Keratinocyte (primary cell): ENCODE measurements around the gene UPP2. TPM values are rescaled to one million over a fixed set of nuclear protein-coding genes. Genes with fewer than 3 reads are reported as not detected.

Experiments used
- DNase-seq: peaks from one replicate; pipeline ENCODE4 v3.0.0-alpha.2; 2011; ENCODE audit warnings: low read depth, missing footprints, low spot score
- FAIRE-seq: peaks from 2 replicates; lab custom pipeline; 2011; peaks lifted over from hg19 to GRCh38; lab: Jason Lieb, UNC
- H2AFZ ChIP-seq: 2 replicates; pipeline ENCODE4 v1.6.0; 2012; ENCODE audit warnings: low read length, control low read depth, inconsistent platforms; ENCODE audit not compliant: control insufficient read depth
- H3K27ac ChIP-seq: 2 replicates; pipeline ENCODE4 v1.5.1; 2011; ENCODE audit warnings: low read length; ENCODE audit not compliant: control insufficient read depth, insufficient read depth
- H3K27me3 ChIP-seq: 3 replicates; pipeline ENCODE4 v1.6.0; 2011; ENCODE audit warnings: low read length; ENCODE audit not compliant: control insufficient read depth, insufficient read depth; ENCODE audit errors: extremely low read depth
- H3K36me3 ChIP-seq, 2 experiments: 2 replicates in 1 of 2; 3 replicates in 1 of 2; pipeline ENCODE4 v1.5.1; 2011; ENCODE audit warnings: low read length in 2 of 2, mild to moderate bottlenecking in 1 of 2; ENCODE audit not compliant: control insufficient read depth in 2 of 2, insufficient read depth in 2 of 2; ENCODE audit errors: extremely low read depth in 1 of 2
- H3K4me1 ChIP-seq: 3 replicates; pipeline ENCODE4 v1.5.1; 2011; ENCODE audit warnings: low read length; ENCODE audit not compliant: control insufficient read depth, insufficient read depth; ENCODE audit errors: extremely low read depth
- H3K4me2 ChIP-seq: 3 replicates; pipeline ENCODE4 v1.6.0; 2011; ENCODE audit warnings: low read depth, low read length; ENCODE audit not compliant: control insufficient read depth, insufficient read depth; ENCODE audit errors: extremely low read depth
- H3K4me3 ChIP-seq, 3 experiments: fragments of 200-600 bp in 1 of 3; sonication (generic) in 1 of 3; 2 replicates in 2 of 3; 3 replicates in 1 of 3; pipeline ENCODE4 v1.5.1; 2011 to 2016; ENCODE audit warnings: low read length in 3 of 3, mild to moderate bottlenecking in 3 of 3, control low read depth in 2 of 3, inconsistent platforms in 1 of 3, low read depth in 1 of 3, mixed read lengths in 1 of 3, mixed run types in 1 of 3, moderate library complexity in 1 of 3; ENCODE audit not compliant: control insufficient read depth in 2 of 3, insufficient read depth in 2 of 3; ENCODE audit errors: extremely low read depth in 1 of 3
- H3K79me2 ChIP-seq: 2 replicates; pipeline ENCODE4 v1.6.0; 2012; ENCODE audit warnings: low read length; ENCODE audit not compliant: control insufficient read depth, insufficient read depth
- H3K9ac ChIP-seq: 3 replicates; pipeline ENCODE4 v1.6.0; 2011; ENCODE audit warnings: low read length; ENCODE audit not compliant: control insufficient read depth, insufficient read depth; ENCODE audit errors: extremely low read depth
- H3K9me1 ChIP-seq: 3 replicates; pipeline ENCODE4 v1.6.0; 2011; ENCODE audit warnings: low read length; ENCODE audit not compliant: control insufficient read depth, insufficient read depth; ENCODE audit errors: extremely low read depth
- H3K9me3 ChIP-seq: 2 replicates; pipeline ENCODE4 v1.5.1; 2012; ENCODE audit warnings: low read depth, low read length; ENCODE audit not compliant: control insufficient read depth
- H4K20me1 ChIP-seq: 3 replicates; pipeline ENCODE4 v1.6.0; 2011; ENCODE audit warnings: low read length; ENCODE audit not compliant: control insufficient read depth, insufficient read depth; ENCODE audit errors: extremely low read depth
- EZH2 ChIP-seq: IDR thresholded peaks from one replicate; pipeline ENCODE4 v1.6.1; 2012; ENCODE audit warnings: inconsistent platforms, mild to moderate bottlenecking, low read length, moderate library complexity
- dilution Hi-C: fragments of 300-500 bp; cut with MboI; formaldehyde crosslinking; loops from one replicate; pipeline ENCODE4 v1.7.0; 2020; ENCODE audit warnings: low sequenced_read_pairs; ENCODE audit not compliant: extremely low pct_ligation_motif_present
- polyA plus RNA-seq, 5 experiments: library from polyadenylated mRNA; depleted of rRNA in 3 of 5; stranded (reverse) in 3 of 5; stranded (forward) in 1 of 5; unstranded in 1 of 5; fragments of >200 nt; gene quantifications; 1 replicate in 1 of 5; 2 replicates in 3 of 5; 3 replicates in 1 of 5; pipeline versions ENCODE4 v1.2.1 to v1.2.3, GENCODE V29; 2011 to 2012; ENCODE audit warnings: missing spikeins in 2 of 5, low read depth in 1 of 5, low replicate concordance in 1 of 5
- TF ChIP-seq, protein P1 (sequence below), 3 experiments: IDR thresholded peaks in 1 of 3; conservative IDR thresholded peaks in 1 of 3; optimal IDR thresholded peaks in 1 of 3; 2 replicates in 2 of 3; 3 replicates in 1 of 3; pipeline versions ENCODE3 to v1.5.1; 2011; ENCODE audit warnings: low read length in 3 of 3, mild to moderate bottlenecking in 3 of 3, moderate library complexity in 2 of 3, control low read depth in 1 of 3, inconsistent platforms in 1 of 3; ENCODE audit not compliant: insufficient read depth in 2 of 3; ENCODE audit errors: extremely low read depth in 1 of 3

The UPP2 gene
- polyA plus RNA-seq, 1 donor (not counting 4 experiments of a cell fraction or from before 2014, with no cell fraction given): not detected

DNA sequence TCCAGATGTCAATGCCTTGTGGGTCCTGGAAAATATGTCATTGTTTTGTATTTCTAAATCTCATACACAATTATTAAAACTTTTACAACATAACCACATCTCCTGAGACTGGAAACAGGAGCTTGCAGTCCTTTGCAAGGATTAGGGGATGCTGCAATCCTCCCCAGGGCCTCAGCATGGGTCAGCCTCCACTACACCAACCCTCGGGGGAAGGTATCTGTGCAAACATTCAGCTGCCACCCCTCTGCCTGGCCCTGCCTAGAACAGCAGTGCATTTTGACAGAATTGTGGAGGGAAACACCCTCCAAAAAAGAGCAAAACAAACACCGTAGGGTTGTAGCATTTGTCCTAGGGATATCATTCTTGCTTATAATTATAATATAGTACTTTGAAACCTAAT, 4.2 kb upstream of the UPP2 start:
- H3K9me1 ChIP-seq: no peaks in the 10 kb centered on the region
- no peaks in the 10 kb centered on the region for H3K4me1 ChIP-seq
- no peaks in the 10 kb centered on the region for H4K20me1 ChIP-seq
- dilution Hi-C loops: no loop called here
- DNase-seq (no peak), FAIRE-seq (no peak)
- H3K27me3 ChIP-seq: no peaks in the 10 kb centered on the region
- H3K36me3 ChIP-seq: no peaks in the 10 kb centered on the region
- no peak for TF ChIP-seq EZH2
- TF ChIP-seq, protein P1, sequence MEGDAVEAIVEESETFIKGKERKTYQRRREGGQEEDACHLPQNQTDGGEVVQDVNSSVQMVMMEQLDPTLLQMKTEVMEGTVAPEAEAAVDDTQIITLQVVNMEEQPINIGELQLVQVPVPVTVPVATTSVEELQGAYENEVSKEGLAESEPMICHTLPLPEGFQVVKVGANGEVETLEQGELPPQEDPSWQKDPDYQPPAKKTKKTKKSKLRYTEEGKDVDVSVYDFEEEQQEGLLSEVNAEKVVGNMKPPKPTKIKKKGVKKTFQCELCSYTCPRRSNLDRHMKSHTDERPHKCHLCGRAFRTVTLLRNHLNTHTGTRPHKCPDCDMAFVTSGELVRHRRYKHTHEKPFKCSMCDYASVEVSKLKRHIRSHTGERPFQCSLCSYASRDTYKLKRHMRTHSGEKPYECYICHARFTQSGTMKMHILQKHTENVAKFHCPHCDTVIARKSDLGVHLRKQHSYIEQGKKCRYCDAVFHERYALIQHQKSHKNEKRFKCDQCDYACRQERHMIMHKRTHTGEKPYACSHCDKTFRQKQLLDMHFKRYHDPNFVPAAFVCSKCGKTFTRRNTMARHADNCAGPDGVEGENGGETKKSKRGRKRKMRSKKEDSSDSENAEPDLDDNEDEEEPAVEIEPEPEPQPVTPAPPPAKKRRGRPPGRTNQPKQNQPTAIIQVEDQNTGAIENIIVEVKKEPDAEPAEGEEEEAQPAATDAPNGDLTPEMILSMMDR (optimal IDR thresholded peaks at IDR 0.05 in 1 of 3, IDR thresholded peaks at IDR 0.05 in 1 of 3, conservative IDR thresholded peaks at IDR 0.05 in 1 of 3; ENCODE audit: extremely low read depth in 1 of 3, insufficient read depth in 2 of 3, low read length in 3 of 3): no peak
- no peaks in the 10 kb centered on the region for H3K9me3 ChIP-seq
- no peak overlapping the region for H3K9ac ChIP-seq
- no peaks in the 10 kb centered on the region for H3K79me2 ChIP-seq
- H3K4me2 ChIP-seq: no peak overlapping the region
- H3K4me3 ChIP-seq: no peak overlapping the region
- no peak overlapping the region for H3K27ac ChIP-seq
- no peak overlapping the region for H2AFZ ChIP-seq

DNA sequence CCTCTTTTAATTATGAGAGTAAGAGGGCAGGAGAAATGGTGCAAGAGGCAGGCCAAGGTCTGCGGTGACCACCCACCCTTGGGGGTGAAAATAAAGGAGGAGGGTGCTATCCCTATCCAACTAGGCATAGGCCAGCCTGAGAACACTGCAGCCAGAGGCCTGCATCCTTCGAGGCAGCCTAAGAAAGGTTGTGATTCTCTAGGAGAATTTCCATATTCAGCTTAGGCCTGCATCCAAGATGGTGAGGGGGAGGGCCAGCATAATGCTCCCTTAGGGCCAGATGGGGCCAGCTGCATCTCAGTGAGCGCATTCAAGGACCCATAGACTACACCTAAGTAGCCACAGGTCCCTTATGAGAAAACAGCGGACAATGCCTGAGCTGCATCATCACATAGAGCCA, 3.5 kb upstream of the UPP2 start:
- dilution Hi-C loops: no loop called here
- DNase-seq: no peak
- H3K4me3 ChIP-seq: no peak overlapping the region
- H3K4me1 ChIP-seq: no peaks in the 10 kb centered on the region
- no peak for FAIRE-seq
- H3K9ac ChIP-seq: no peak overlapping the region
- no peaks in the 10 kb centered on the region for H4K20me1 ChIP-seq
- no peaks in the 10 kb centered on the region for H3K27me3 ChIP-seq
- no peak overlapping the region for H2AFZ ChIP-seq
- H3K9me1 ChIP-seq: no peaks in the 10 kb centered on the region
- no peaks in the 10 kb centered on the region for H3K79me2 ChIP-seq
- H3K36me3 ChIP-seq: no peaks in the 10 kb centered on the region
- no peak overlapping the region for H3K27ac ChIP-seq
- no peak overlapping the region for H3K4me2 ChIP-seq
- H3K9me3 ChIP-seq: no peaks in the 10 kb centered on the region
- TF ChIP-seq EZH2: no peak
- TF ChIP-seq, protein P1 (optimal IDR thresholded peaks at IDR 0.05 in 1 of 3, IDR thresholded peaks at IDR 0.05 in 1 of 3, conservative IDR thresholded peaks at IDR 0.05 in 1 of 3; ENCODE audit: extremely low read depth in 1 of 3, insufficient read depth in 2 of 3, low read length in 3 of 3): no peak
